ENCODE data around the gene OR51A2. TPM values are rescaled to one million over a fixed set of nuclear protein-coding genes. Genes with fewer than 3 reads are reported as not detected.

Gene OR51A2
- total and polyA plus RNA-seq, 2 experiments from 2014 or later, result not detected

GRCh38 chr11:4936745-4937144 lies 18.8 kb downstream of the OR51A2 start (continued):
- TF ChIP-seq ZNF462 (CRISPR knock-in tag; IDR thresholded peaks at IDR 0.05), result no peak
- TF ChIP-seq ETS1 (IDR thresholded peaks at IDR 0.05), result no peak
- no peak for TF ChIP-seq POLR2AphosphoS5 (IDR thresholded peaks at IDR 0.05; ENCODE audit: low read depth)
- no peak for TF ChIP-seq JUNB (IDR thresholded peaks at IDR 0.05; ENCODE audit: unreplicated experiment)
- no peak for TF ChIP-seq ZNF331 (CRISPR knock-in tag; IDR thresholded peaks at IDR 0.05; ENCODE audit: low read depth)

GRCh38 chr11:4932751-4933150 lies 22.8 kb downstream of the OR51A2 start:
- Mint-ChIP-seq H3K4me1 (no peaks in the 10 kb centered on the region), H3K27me3 (ENCODE audit: insufficient read depth, low read depth, poor library complexity) (no peaks in the 10 kb centered on the region)
- no peak for ATAC-seq

More at GRCh38 chr11:4932751-4933150, 22.8 kb downstream of the OR51A2 start:
- H3K9me2 ChIP-seq (ENCODE audit: insufficient read depth), result no peaks in the 10 kb centered on the region; the same call in 1 of the 2 replicates
- no peaks in the 10 kb centered on the region for H3K79me2 ChIP-seq (replicated peaks; ENCODE audit: insufficient read depth)
- no peaks in the 10 kb centered on the region for H3K27me3 ChIP-seq (ENCODE audit: insufficient read depth)
- Mint-ChIP-seq H3K4me3 (no peak overlapping the region), H3K36me3 (ENCODE audit: low read depth) (no peaks in the 10 kb centered on the region), H3K27ac (no peak overlapping the region), H3K9me3 (no peaks in the 10 kb centered on the region)
- no peaks in the 10 kb centered on the region for H3F3A ChIP-seq (replicated peaks; ENCODE audit: low read depth)
- no peak overlapping the region for H3K4me3 ChIP-seq
- H3K4me2 ChIP-seq, result no peak overlapping the region
- DNase-seq (ENCODE audit: low spot score), result no peak
- H3K27ac ChIP-seq (ENCODE audit: low read depth), result no peak overlapping the region
- no peaks in the 10 kb centered on the region for H3K36me3 ChIP-seq (ENCODE audit: insufficient read depth)
- H2AFZ ChIP-seq, result no peak overlapping the region
- H4K20me1 ChIP-seq (replicated peaks; ENCODE audit: insufficient read depth), result no peaks in the 10 kb centered on the region
- no peak for TF ChIP-seq REST (IDR thresholded peaks at IDR 0.05; ENCODE audit: unreplicated experiment)
- no peak for TF ChIP-seq STAT1 (IDR thresholded peaks at IDR 0.05; ENCODE audit: unreplicated experiment)
- no peaks in the 10 kb centered on the region for H3K4me1 ChIP-seq (ENCODE audit: insufficient read depth)
